ENCODE data around the gene FBXL7. TPM values are rescaled to one million over a fixed set of nuclear protein-coding genes. Genes with fewer than 3 reads are reported as not detected.
"Not testable (repeated sequence)": the region's sequence is repeated elsewhere in the genome, so short reads cannot be mapped to it uniquely, and the experiment has no call there.

FBXL7 gene
- total and polyA plus RNA-seq, 5 experiments from 2014 or later = not detected

GRCh38 chr5:15852949-15853348, 353.0 kb downstream of the FBXL7 start:
- no peak overlapping the region for H3K27ac Mint-ChIP-seq
- no peak overlapping the region for H3K4me3 Mint-ChIP-seq
- H3K9me3 Mint-ChIP-seq = peaks cover 0 to 25% (median 9%) of the 10 kb centered on the region in 9 donors
- ATAC-seq (no peak), DNase-seq (no peak)
- POLR2A ChIA-PET = no interaction called here
- peaks cover 0 to 4% (median 0%) of the 10 kb centered on the region in 3 donors for H3K36me3 Mint-ChIP-seq
- H3K27me3 Mint-ChIP-seq = peaks cover 0 to 11% (median 0%) of the 10 kb centered on the region in 5 donors
- H3K4me1 Mint-ChIP-seq = no peaks in the 10 kb centered on the region

GRCh38 chr5:15858326-15858725, 358.3 kb downstream of the FBXL7 start:
- Mint-ChIP-seq H3K4me1 (no peaks in the 10 kb centered on the region), H3K4me3 (no peak overlapping the region), H3K9me3 (peaks cover 4 to 22% (median 9%) of the 10 kb centered on the region in 9 donors), H3K27me3 (peaks cover 0 to 3% (median 0%) of the 10 kb centered on the region in 5 donors), H3K36me3 (peaks cover 0 to 5% (median 0%) of the 10 kb centered on the region in 3 donors), H3K27ac (no peak overlapping the region)
- POLR2A ChIA-PET = no interaction called here
- DNase-seq = no peak
- ATAC-seq = no peak

GRCh38 chr5:15864536-15865215, 364.7 kb downstream of the FBXL7 start:
- Mint-ChIP-seq H3K27ac (no peak overlapping the region), H3K27me3 (peaks cover 0 to 4% (median 0%) of the 10 kb centered on the region in 5 donors), H3K36me3 (peaks cover 0 to 10% (median 0%) of the 10 kb centered on the region in 3 donors), H3K4me3 (no peak overlapping the region), H3K4me1 (no peaks in the 10 kb centered on the region), H3K9me3 (peaks cover 0 to 35% (median 9%) of the 10 kb centered on the region in 9 donors)
- POLR2A ChIA-PET = no interaction called here
- DNase-seq (no peak), ATAC-seq (no peak)

GRCh38 chr5:15872259-15872658, 372.3 kb downstream of the FBXL7 start:
- H3K36me3 Mint-ChIP-seq, DNase-seq, H3K4me3 Mint-ChIP-seq, ATAC-seq, H3K27ac Mint-ChIP-seq, H3K27me3 Mint-ChIP-seq, H3K4me1 Mint-ChIP-seq, POLR2A ChIA-PET: not testable (repeated sequence)
- peaks cover 7 to 57% (median 31%) of the 10 kb centered on the region in 9 donors for H3K9me3 Mint-ChIP-seq

GRCh38 chr5:15877914-15878313, 377.9 kb downstream of the FBXL7 start:
- H3K4me3 Mint-ChIP-seq = no peak overlapping the region
- POLR2A ChIA-PET = no interaction called here
- DNase-seq (no peak), ATAC-seq (no peak)
- no peaks in the 10 kb centered on the region for H3K36me3 Mint-ChIP-seq
- peaks cover under 1 to 32% (median 9%) of the 10 kb centered on the region in 9 donors for H3K9me3 Mint-ChIP-seq
- H3K27ac Mint-ChIP-seq = no peak overlapping the region
- no peaks in the 10 kb centered on the region for H3K27me3 Mint-ChIP-seq
- peaks cover 0 to 2% (median 0%) of the 10 kb centered on the region in 4 donors for H3K4me1 Mint-ChIP-seq

GRCh38 chr5:15880201-15880600, 380.2 kb downstream of the FBXL7 start:
- no peak for ATAC-seq
- Mint-ChIP-seq H3K4me1 (peaks cover 0 to 2% (median 0%) of the 10 kb centered on the region in 4 donors), H3K4me3 (no peak overlapping the region), H3K27ac (no peak overlapping the region), H3K9me3 (peaks cover 0 to 12% (median 2%) of the 10 kb centered on the region in 9 donors), H3K36me3 (no peaks in the 10 kb centered on the region), H3K27me3 (no peaks in the 10 kb centered on the region)
- POLR2A ChIA-PET = no interaction called here
- no peak for DNase-seq

- no peak for DNase-seq
- POLR2A ChIA-PET = no interaction called here
- H3K27ac Mint-ChIP-seq = no peak overlapping the region
- no peak overlapping the region for H3K4me3 Mint-ChIP-seq
- no peaks in the 10 kb centered on the region for H3K27me3 Mint-ChIP-seq
- peaks cover 0 to under 1% (median 0%) of the 10 kb centered on the region in 4 donors for H3K4me1 Mint-ChIP-seq
- H3K9me3 Mint-ChIP-seq = peaks cover 0 to 17% (median 4%) of the 10 kb centered on the region in 9 donors
- ATAC-seq = no peak
- H3K36me3 Mint-ChIP-seq = no peaks in the 10 kb centered on the region
Observed at GRCh38 chr5:15885156-15885555, 385.2 kb downstream of the FBXL7 start.

- ATAC-seq = no peak
- Mint-ChIP-seq H3K9me3 (peaks cover 0 to 19% (median 4%) of the 10 kb centered on the region in 9 donors), H3K4me1 (no peaks in the 10 kb centered on the region), H3K27me3 (no peaks in the 10 kb centered on the region), H3K4me3 (no peak overlapping the region), H3K36me3 (no peaks in the 10 kb centered on the region), H3K27ac (no peak overlapping the region)
- DNase-seq = no peak
- POLR2A ChIA-PET = no interaction called here
Observed at GRCh38 chr5:15886156-15886555, 386.2 kb downstream of the FBXL7 start.

GRCh38 chr5:15887093-15887492, 387.1 kb downstream of the FBXL7 start:
- no peak for ATAC-seq
- no peak for DNase-seq
- POLR2A ChIA-PET = no interaction called here

GRCh38 chr5:15889001-15889400, 389.0 kb downstream of the FBXL7 start:
- no peak overlapping the region for H3K4me3 Mint-ChIP-seq
- POLR2A ChIA-PET = no interaction called here

More at GRCh38 chr5:15887093-15887492, 387.1 kb downstream of the FBXL7 start:
- H3K4me1 Mint-ChIP-seq = no peaks in the 10 kb centered on the region
- H3K9me3 Mint-ChIP-seq = peaks cover 0 to 15% (median 4%) of the 10 kb centered on the region in 9 donors
- no peak overlapping the region for H3K4me3 Mint-ChIP-seq
- no peaks in the 10 kb centered on the region for H3K27me3 Mint-ChIP-seq
- H3K36me3 Mint-ChIP-seq = no peaks in the 10 kb centered on the region
- H3K27ac Mint-ChIP-seq = no peak overlapping the region

GRCh38 chr5:15893866-15894265, 393.9 kb downstream of the FBXL7 start:
- Mint-ChIP-seq H3K4me1 (no peaks in the 10 kb centered on the region), H3K27me3 (no peaks in the 10 kb centered on the region), H3K27ac (no peak overlapping the region), H3K9me3 (peaks cover 0 to 15% (median 6%) of the 10 kb centered on the region in 9 donors), H3K4me3 (no peak overlapping the region), H3K36me3 (no peaks in the 10 kb centered on the region)
- DNase-seq (no peak), ATAC-seq (no peak)
- POLR2A ChIA-PET = no interaction called here

More at GRCh38 chr5:15889001-15889400, 389.0 kb downstream of the FBXL7 start:
- DNase-seq (no peak), ATAC-seq (no peak)
- Mint-ChIP-seq H3K4me1 (no peaks in the 10 kb centered on the region), H3K27me3 (no peaks in the 10 kb centered on the region), H3K27ac (no peak overlapping the region), H3K9me3 (peaks cover 0 to 15% (median 4%) of the 10 kb centered on the region in 9 donors), H3K36me3 (no peaks in the 10 kb centered on the region)

GRCh38 chr5:15897656-15898055, 397.7 kb downstream of the FBXL7 start:
- Mint-ChIP-seq H3K4me1 (no peaks in the 10 kb centered on the region), H3K4me3 (no peak overlapping the region), H3K9me3 (peaks cover 0 to 14% (median 4%) of the 10 kb centered on the region in 9 donors), H3K27ac (no peak overlapping the region), H3K36me3 (no peaks in the 10 kb centered on the region), H3K27me3 (no peaks in the 10 kb centered on the region)
- no peak for ATAC-seq
- no peak for DNase-seq
- POLR2A ChIA-PET = no interaction called here

GRCh38 chr5:15898641-15899040, 398.7 kb downstream of the FBXL7 start:
- DNase-seq (no peak), ATAC-seq (no peak)
- POLR2A ChIA-PET = no interaction called here
- H3K4me1 Mint-ChIP-seq = no peaks in the 10 kb centered on the region
- no peak overlapping the region for H3K27ac Mint-ChIP-seq
- H3K36me3 Mint-ChIP-seq = no peaks in the 10 kb centered on the region
- no peaks in the 10 kb centered on the region for H3K27me3 Mint-ChIP-seq
- H3K4me3 Mint-ChIP-seq = no peak overlapping the region
- H3K9me3 Mint-ChIP-seq = peaks cover 0 to 14% (median 4%) of the 10 kb centered on the region in 9 donors

- Mint-ChIP-seq H3K9me3 (peaks cover 0 to 14% (median 4%) of the 10 kb centered on the region in 9 donors), H3K27ac (no peak overlapping the region), H3K36me3 (no peaks in the 10 kb centered on the region), H3K4me3 (no peak overlapping the region), H3K4me1 (no peaks in the 10 kb centered on the region), H3K27me3 (no peaks in the 10 kb centered on the region)
- no peak for DNase-seq
- ATAC-seq = no peak
- POLR2A ChIA-PET = no interaction called here
Observed at GRCh38 chr5:15899481-15899880, 399.5 kb downstream of the FBXL7 start.
